HepG2 (cell line): ENCODE data around the gene DDX20. TPM values are rescaled to one million over a fixed set of nuclear protein-coding genes. Genes with fewer than 3 reads are reported as not detected.
A peak's percentile ranks its signal among the peaks of the same experiment; 100 is the strongest.

Experiments used
- ATAD3A ChIP-seq: sonication (generic); formaldehyde crosslinking; IDR thresholded peaks from 2 replicates; pipeline ENCODE4 v1.4.0; 2020; ENCODE audit warnings: missing genetic modification reagents
- CBX1 ChIP-seq: IDR thresholded peaks from one replicate; pipeline ENCODE4 v1.6.1; 2016; ENCODE audit warnings: antibody characterized with exemption, low read depth
- HHEX ChIP-seq: IDR thresholded peaks from 2 replicates; pipeline ENCODE4 v1.6.1; 2016; ENCODE audit warnings: control low read depth
- MIXL1 ChIP-seq: IDR thresholded peaks from 2 replicates; pipeline ENCODE4 v1.6.1; 2016
- PCBP1 ChIP-seq: fragments of 200-400 bp; formaldehyde crosslinking; IDR thresholded peaks from 2 replicates; pipeline ENCODE4 v1.6.1; 2017; ENCODE audit warnings: mild to moderate bottlenecking, low read depth, low read length, borderline replicate concordance
- SMAD3 ChIP-seq: sonication (generic); formaldehyde crosslinking; IDR thresholded peaks from 2 replicates; pipeline ENCODE4 v1.4.0; 2020; ENCODE audit warnings: missing genetic modification reagents
- SMC3 ChIP-seq: IDR thresholded peaks from 2 replicates; pipeline ENCODE4 v1.6.1; 2011; ENCODE audit warnings: low read length, improper control_type of control experiment
- ZNF205 ChIP-seq: IDR thresholded peaks from 2 replicates; pipeline ENCODE4 v1.6.1; 2018; ENCODE audit warnings: missing biosample characterization, missing genetic modification reagents
- polyA plus RNA-seq, 8 experiments: library from polyadenylated mRNA; depleted of rRNA in 3 of 8; stranded (reverse) in 7 of 8; unstranded in 1 of 8; fragments of >200 nt; fragmentation: Illumina TruSeq in 4 of 8; extraction: Trizol in 4 of 8; gene quantifications; 2 replicates each; pipeline versions ENCODE4 v1.2.1 to v1.2.3, GENCODE V29; 2011 to 2016; ENCODE audit warnings: low read depth in 4 of 8, missing spikeins in 1 of 8, mixed read lengths in 1 of 8; ENCODE audit not compliant: insufficient read depth in 1 of 8
- total RNA-seq, 5 experiments: library from RNA; depleted of rRNA; stranded (reverse); fragments of >200 nt; fragmentation: Illumina TruSeq; extraction: Trizol; gene quantifications; 2 replicates each; pipeline ENCODE4 v1.2.3, GENCODE V29; 2016; ENCODE audit warnings: low read depth in 1 of 5
- TF ChIP-seq, protein P1 (sequence below): sonication (generic); formaldehyde crosslinking; IDR thresholded peaks from 2 replicates; pipeline ENCODE4 v1.9.0; 2021; ENCODE audit warnings: missing genetic modification reagents, mild to moderate bottlenecking, borderline replicate concordance
- TF ChIP-seq, protein P2 (sequence below): sonication (generic); formaldehyde crosslinking; IDR thresholded peaks from 2 replicates; pipeline ENCODE4 v1.5.1; 2020; ENCODE audit warnings: missing genetic modification reagents, mild to moderate bottlenecking, borderline replicate concordance
- TF ChIP-seq, protein P3 (sequence below): sonication (generic); formaldehyde crosslinking; IDR thresholded peaks from 2 replicates; pipeline ENCODE4 v1.4.0; 2020; ENCODE audit warnings: mild to moderate bottlenecking, missing genetic modification reagents
- TF ChIP-seq, protein P4 (sequence below): sonication (generic); formaldehyde crosslinking; IDR thresholded peaks from 2 replicates; pipeline ENCODE4 v1.4.0; 2020; ENCODE audit warnings: missing genetic modification reagents
- TF ChIP-seq, protein P5 (sequence below): sonication (generic); formaldehyde crosslinking; IDR thresholded peaks from 2 replicates; pipeline ENCODE4 v1.5.0; 2020; ENCODE audit warnings: mild to moderate bottlenecking, missing genetic modification reagents, moderate library complexity
- TF ChIP-seq, protein P6 (sequence below): sonication (generic); formaldehyde crosslinking; IDR thresholded peaks from 2 replicates; pipeline ENCODE4; 2020; ENCODE audit warnings: missing genetic modification reagents, mild to moderate bottlenecking, borderline replicate concordance

DDX20 gene
- total and polyA plus RNA-seq, 2 of the 13 experiments (the other 11 are each of a cell fraction or from before 2014, with no cell fraction given) = 4.0 to 14.3 TPM

DNA sequence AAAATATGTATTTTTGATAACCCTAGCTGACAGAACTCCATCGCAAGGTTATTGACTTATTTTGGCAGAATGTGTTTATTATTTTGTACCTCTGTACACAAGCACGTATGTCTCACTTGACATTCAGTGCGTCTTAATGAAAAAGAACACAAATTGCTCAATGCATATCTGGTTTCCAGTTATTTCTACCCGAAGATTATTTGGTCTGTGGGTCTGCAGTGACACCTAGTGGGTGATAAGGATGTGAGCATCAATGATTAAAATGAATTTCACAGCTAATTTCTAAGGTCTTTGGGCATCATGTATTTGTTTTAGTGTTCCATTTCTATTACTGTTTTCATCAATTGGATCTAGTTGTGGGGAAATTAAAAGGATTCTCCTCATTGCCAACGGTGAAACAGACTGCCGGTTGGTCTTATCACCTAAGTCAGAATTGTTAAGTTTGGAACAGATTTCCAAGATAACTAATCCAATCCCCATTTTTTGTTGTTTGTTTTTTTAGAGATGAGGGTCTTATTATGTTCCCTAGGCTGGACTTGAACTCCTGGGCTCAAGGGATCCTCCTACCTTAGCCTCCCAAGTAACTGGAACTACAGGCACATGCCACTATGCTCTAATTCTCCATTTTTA lies 13.9 kb downstream of the DDX20 start (continued):
- TF ChIP-seq ATAD3A (CRISPR knock-in tag) (no peak), ZNF205 (CRISPR knock-in tag) (no peak), HHEX (CRISPR knock-in tag) (no peak), CBX1 (no peak), MIXL1 (CRISPR knock-in tag) (peak; percentile 16; the same call in 1 of the 2 replicates), SMC3 (peak; percentile 78), PCBP1 (no peak), SMAD3 (CRISPR knock-in tag) (no peak)
- TF ChIP-seq, protein P1, sequence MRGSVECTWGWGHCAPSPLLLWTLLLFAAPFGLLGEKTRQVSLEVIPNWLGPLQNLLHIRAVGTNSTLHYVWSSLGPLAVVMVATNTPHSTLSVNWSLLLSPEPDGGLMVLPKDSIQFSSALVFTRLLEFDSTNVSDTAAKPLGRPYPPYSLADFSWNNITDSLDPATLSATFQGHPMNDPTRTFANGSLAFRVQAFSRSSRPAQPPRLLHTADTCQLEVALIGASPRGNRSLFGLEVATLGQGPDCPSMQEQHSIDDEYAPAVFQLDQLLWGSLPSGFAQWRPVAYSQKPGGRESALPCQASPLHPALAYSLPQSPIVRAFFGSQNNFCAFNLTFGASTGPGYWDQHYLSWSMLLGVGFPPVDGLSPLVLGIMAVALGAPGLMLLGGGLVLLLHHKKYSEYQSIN (CRISPR knock-in tag) = no peak
- TF ChIP-seq, protein P2, sequence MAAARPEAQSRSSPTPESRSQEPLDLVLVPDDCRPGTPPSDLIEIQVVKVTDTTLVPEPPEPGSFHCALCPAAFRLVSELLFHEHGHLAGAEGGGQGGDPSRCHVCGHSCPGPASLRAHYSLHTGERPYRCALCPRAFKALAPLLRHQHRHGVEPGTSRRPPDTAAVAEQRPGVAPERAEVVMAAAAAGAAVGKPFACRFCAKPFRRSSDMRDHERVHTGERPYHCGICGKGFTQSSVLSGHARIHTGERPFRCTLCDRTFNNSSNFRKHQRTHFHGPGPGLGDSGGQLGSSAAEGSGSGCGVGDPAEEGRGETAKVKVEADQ (CRISPR knock-in tag) = no peak
- TF ChIP-seq, protein P3, sequence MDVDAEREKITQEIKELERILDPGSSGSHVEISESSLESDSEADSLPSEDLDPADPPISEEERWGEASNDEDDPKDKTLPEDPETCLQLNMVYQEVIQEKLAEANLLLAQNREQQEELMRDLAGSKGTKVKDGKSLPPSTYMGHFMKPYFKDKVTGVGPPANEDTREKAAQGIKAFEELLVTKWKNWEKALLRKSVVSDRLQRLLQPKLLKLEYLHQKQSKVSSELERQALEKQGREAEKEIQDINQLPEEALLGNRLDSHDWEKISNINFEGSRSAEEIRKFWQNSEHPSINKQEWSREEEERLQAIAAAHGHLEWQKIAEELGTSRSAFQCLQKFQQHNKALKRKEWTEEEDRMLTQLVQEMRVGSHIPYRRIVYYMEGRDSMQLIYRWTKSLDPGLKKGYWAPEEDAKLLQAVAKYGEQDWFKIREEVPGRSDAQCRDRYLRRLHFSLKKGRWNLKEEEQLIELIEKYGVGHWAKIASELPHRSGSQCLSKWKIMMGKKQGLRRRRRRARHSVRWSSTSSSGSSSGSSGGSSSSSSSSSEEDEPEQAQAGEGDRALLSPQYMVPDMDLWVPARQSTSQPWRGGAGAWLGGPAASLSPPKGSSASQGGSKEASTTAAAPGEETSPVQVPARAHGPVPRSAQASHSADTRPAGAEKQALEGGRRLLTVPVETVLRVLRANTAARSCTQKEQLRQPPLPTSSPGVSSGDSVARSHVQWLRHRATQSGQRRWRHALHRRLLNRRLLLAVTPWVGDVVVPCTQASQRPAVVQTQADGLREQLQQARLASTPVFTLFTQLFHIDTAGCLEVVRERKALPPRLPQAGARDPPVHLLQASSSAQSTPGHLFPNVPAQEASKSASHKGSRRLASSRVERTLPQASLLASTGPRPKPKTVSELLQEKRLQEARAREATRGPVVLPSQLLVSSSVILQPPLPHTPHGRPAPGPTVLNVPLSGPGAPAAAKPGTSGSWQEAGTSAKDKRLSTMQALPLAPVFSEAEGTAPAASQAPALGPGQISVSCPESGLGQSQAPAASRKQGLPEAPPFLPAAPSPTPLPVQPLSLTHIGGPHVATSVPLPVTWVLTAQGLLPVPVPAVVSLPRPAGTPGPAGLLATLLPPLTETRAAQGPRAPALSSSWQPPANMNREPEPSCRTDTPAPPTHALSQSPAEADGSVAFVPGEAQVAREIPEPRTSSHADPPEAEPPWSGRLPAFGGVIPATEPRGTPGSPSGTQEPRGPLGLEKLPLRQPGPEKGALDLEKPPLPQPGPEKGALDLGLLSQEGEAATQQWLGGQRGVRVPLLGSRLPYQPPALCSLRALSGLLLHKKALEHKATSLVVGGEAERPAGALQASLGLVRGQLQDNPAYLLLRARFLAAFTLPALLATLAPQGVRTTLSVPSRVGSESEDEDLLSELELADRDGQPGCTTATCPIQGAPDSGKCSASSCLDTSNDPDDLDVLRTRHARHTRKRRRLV = no peak
- TF ChIP-seq, protein P4, sequence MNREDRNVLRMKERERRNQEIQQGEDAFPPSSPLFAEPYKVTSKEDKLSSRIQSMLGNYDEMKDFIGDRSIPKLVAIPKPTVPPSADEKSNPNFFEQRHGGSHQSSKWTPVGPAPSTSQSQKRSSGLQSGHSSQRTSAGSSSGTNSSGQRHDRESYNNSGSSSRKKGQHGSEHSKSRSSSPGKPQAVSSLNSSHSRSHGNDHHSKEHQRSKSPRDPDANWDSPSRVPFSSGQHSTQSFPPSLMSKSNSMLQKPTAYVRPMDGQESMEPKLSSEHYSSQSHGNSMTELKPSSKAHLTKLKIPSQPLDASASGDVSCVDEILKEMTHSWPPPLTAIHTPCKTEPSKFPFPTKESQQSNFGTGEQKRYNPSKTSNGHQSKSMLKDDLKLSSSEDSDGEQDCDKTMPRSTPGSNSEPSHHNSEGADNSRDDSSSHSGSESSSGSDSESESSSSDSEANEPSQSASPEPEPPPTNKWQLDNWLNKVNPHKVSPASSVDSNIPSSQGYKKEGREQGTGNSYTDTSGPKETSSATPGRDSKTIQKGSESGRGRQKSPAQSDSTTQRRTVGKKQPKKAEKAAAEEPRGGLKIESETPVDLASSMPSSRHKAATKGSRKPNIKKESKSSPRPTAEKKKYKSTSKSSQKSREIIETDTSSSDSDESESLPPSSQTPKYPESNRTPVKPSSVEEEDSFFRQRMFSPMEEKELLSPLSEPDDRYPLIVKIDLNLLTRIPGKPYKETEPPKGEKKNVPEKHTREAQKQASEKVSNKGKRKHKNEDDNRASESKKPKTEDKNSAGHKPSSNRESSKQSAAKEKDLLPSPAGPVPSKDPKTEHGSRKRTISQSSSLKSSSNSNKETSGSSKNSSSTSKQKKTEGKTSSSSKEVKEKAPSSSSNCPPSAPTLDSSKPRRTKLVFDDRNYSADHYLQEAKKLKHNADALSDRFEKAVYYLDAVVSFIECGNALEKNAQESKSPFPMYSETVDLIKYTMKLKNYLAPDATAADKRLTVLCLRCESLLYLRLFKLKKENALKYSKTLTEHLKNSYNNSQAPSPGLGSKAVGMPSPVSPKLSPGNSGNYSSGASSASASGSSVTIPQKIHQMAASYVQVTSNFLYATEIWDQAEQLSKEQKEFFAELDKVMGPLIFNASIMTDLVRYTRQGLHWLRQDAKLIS (CRISPR knock-in tag) = no peak
- TF ChIP-seq, protein P5, sequence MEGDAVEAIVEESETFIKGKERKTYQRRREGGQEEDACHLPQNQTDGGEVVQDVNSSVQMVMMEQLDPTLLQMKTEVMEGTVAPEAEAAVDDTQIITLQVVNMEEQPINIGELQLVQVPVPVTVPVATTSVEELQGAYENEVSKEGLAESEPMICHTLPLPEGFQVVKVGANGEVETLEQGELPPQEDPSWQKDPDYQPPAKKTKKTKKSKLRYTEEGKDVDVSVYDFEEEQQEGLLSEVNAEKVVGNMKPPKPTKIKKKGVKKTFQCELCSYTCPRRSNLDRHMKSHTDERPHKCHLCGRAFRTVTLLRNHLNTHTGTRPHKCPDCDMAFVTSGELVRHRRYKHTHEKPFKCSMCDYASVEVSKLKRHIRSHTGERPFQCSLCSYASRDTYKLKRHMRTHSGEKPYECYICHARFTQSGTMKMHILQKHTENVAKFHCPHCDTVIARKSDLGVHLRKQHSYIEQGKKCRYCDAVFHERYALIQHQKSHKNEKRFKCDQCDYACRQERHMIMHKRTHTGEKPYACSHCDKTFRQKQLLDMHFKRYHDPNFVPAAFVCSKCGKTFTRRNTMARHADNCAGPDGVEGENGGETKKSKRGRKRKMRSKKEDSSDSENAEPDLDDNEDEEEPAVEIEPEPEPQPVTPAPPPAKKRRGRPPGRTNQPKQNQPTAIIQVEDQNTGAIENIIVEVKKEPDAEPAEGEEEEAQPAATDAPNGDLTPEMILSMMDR (CRISPR knock-in tag) = peak; percentile 78
- TF ChIP-seq, protein P6, sequence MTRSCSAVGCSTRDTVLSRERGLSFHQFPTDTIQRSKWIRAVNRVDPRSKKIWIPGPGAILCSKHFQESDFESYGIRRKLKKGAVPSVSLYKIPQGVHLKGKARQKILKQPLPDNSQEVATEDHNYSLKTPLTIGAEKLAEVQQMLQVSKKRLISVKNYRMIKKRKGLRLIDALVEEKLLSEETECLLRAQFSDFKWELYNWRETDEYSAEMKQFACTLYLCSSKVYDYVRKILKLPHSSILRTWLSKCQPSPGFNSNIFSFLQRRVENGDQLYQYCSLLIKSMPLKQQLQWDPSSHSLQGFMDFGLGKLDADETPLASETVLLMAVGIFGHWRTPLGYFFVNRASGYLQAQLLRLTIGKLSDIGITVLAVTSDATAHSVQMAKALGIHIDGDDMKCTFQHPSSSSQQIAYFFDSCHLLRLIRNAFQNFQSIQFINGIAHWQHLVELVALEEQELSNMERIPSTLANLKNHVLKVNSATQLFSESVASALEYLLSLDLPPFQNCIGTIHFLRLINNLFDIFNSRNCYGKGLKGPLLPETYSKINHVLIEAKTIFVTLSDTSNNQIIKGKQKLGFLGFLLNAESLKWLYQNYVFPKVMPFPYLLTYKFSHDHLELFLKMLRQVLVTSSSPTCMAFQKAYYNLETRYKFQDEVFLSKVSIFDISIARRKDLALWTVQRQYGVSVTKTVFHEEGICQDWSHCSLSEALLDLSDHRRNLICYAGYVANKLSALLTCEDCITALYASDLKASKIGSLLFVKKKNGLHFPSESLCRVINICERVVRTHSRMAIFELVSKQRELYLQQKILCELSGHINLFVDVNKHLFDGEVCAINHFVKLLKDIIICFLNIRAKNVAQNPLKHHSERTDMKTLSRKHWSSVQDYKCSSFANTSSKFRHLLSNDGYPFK = no peak
